AG04449 (cell line): ENCODE results near the gene PRICKLE2.

Experiments
- CTCF ChIA-PET: fragments of 350-600 bp; formaldehyde crosslinking; extraction: SDS; loops from one replicate; lab custom pipeline; 2021; ENCODE audit warnings: antibody characterized with exemption; lab: Yijun Ruan, JAX
- POLR2A ChIA-PET: fragments of 400-600, 350-600 bp; formaldehyde crosslinking; extraction: SDS; loops from one replicate; lab custom pipeline; 2020; ENCODE audit warnings: antibody characterized with exemption, inconsistent platforms; lab: Yijun Ruan, JAX
- DNase-seq: peaks from one replicate; pipeline ENCODE4 v3.0.0-alpha.2; 2010; ENCODE audit warnings: low read depth, low spot score
- H3K4me3 ChIP-seq: 2 replicates; pipeline ENCODE4 v1.5.1; 2011; ENCODE audit warnings: low read depth, mild to moderate bottlenecking, control low read depth, low read length
- CTCF ChIP-seq: IDR thresholded peaks from one replicate; pipeline ENCODE4 v1.5.1; 2011; ENCODE audit warnings: mild to moderate bottlenecking, moderate library complexity, low read length, control low read depth, inconsistent platforms; ENCODE audit not compliant: insufficient read depth; ENCODE audit errors: missing control alignments

PRICKLE2 gene

GRCh38 chr3:64084640-64085039, 140.6 kb downstream of the PRICKLE2 start:
- CTCF ChIA-PET = no interaction called here
- DNase-seq = no peak
- no peak for TF ChIP-seq CTCF

GRCh38 chr3:64083575-64083974, 141.7 kb downstream of the PRICKLE2 start:
- TF ChIP-seq CTCF = no peak
- ChIA-PET POLR2A (no interaction called here), CTCF (interaction anchor here (1.6 kb wide), 1 partner anchor 10 kb away, joined by 6 read pairs; no protein-coding TSS in a partner anchor)
- no peak overlapping the region for H3K4me3 ChIP-seq
- no peak for DNase-seq

More at GRCh38 chr3:64084640-64085039, 140.6 kb downstream of the PRICKLE2 start:
- H3K4me3 ChIP-seq = no peak overlapping the region
- POLR2A ChIA-PET = no interaction called here

GRCh38 chr3:64082961-64083541, 142.2 kb downstream of the PRICKLE2 start:
- CTCF ChIA-PET = interaction anchor here (1.6 kb wide), 1 partner anchor 9 kb away, joined by 6 read pairs; no protein-coding TSS in a partner anchor
- H3K4me3 ChIP-seq = no peak overlapping the region
- DNase-seq = no peak
- TF ChIP-seq CTCF = no peak
- POLR2A ChIA-PET = interaction anchor here (0.5 kb wide), 1 partner anchor 80 kb away, joined by 3 read pairs; no protein-coding TSS in a partner anchor

GRCh38 chr3:64082411-64082810, 142.9 kb downstream of the PRICKLE2 start:
- no peak for DNase-seq
- H3K4me3 ChIP-seq = no peak overlapping the region
- TF ChIP-seq CTCF = no peak
- ChIA-PET POLR2A (no interaction called here), CTCF (interaction anchor here (1.6 kb wide), 1 partner anchor 9 kb away, joined by 6 read pairs; no protein-coding TSS in a partner anchor)

GRCh38 chr3:64081235-64081630, 144.0 kb downstream of the PRICKLE2 start:
- ChIA-PET POLR2A (no interaction called here), CTCF (interaction anchor here (1.3 to 1.6 kb wide), 2 partner anchors 8 to 11 kb away, joined by 4 read pairs; no protein-coding TSS in a partner anchor)
- no peak overlapping the region for H3K4me3 ChIP-seq
- DNase-seq = no peak
- TF ChIP-seq CTCF = no peak

GRCh38 chr3:64080616-64081234, 144.5 kb downstream of the PRICKLE2 start:
- DNase-seq = no peak
- ChIA-PET CTCF (interaction anchor here (1.3 to 1.6 kb wide), 2 partner anchors 8 to 10 kb away, joined by 4 read pairs; no protein-coding TSS in a partner anchor), POLR2A (no interaction called here)
- no peak for TF ChIP-seq CTCF
- no peak overlapping the region for H3K4me3 ChIP-seq
